Prostate gland (tissue), 2 donors: ENCODE measurements around the gene CNGA2.

ENCODE experiments used
- POLR2AphosphoS5 ChIP-seq: sonication (generic); formaldehyde crosslinking; IDR thresholded peaks from one replicate; pipeline ENCODE4 v1.6.1; 2017; ENCODE audit warnings: antibody characterized with exemption
- TF ChIP-seq, protein P1 (sequence below), 4 experiments: fragments of 200-600 bp in 2 of 4; fragments of 450-650 bp in 2 of 4; sonication (generic) in 2 of 4; IDR thresholded peaks; 1 replicate in 3 of 4; 2 replicates in 1 of 4; pipeline ENCODE4 v1.5.1; 2016 to 2019; ENCODE audit warnings: antibody characterized with exemption in 4 of 4, mild to moderate bottlenecking in 2 of 4, moderate library complexity in 2 of 4

- TF ChIP-seq, protein P1, sequence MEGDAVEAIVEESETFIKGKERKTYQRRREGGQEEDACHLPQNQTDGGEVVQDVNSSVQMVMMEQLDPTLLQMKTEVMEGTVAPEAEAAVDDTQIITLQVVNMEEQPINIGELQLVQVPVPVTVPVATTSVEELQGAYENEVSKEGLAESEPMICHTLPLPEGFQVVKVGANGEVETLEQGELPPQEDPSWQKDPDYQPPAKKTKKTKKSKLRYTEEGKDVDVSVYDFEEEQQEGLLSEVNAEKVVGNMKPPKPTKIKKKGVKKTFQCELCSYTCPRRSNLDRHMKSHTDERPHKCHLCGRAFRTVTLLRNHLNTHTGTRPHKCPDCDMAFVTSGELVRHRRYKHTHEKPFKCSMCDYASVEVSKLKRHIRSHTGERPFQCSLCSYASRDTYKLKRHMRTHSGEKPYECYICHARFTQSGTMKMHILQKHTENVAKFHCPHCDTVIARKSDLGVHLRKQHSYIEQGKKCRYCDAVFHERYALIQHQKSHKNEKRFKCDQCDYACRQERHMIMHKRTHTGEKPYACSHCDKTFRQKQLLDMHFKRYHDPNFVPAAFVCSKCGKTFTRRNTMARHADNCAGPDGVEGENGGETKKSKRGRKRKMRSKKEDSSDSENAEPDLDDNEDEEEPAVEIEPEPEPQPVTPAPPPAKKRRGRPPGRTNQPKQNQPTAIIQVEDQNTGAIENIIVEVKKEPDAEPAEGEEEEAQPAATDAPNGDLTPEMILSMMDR (IDR thresholded peaks at IDR 0.05), result no peak
- TF ChIP-seq POLR2AphosphoS5, result no peak
Measured at GRCh38 chrX:151792505-151792904, 58.0 kb downstream of the CNGA2 start.
